Astrocyte (in vitro differentiated cells and primary cell): ENCODE measurements around the gene TDRD12. TPM values are rescaled to one million over a fixed set of nuclear protein-coding genes. Genes with fewer than 3 reads are reported as not detected.

Source experiments
- DNase-seq: peaks from one replicate; pipeline ENCODE4 v3.0.0-alpha.2; 2010; ENCODE audit warnings: low read depth
- FAIRE-seq: peaks from 2 replicates; lab custom pipeline; 2011; peaks lifted over from hg19 to GRCh38; lab: Jason Lieb, UNC
- H2AFZ ChIP-seq: 2 replicates; pipeline ENCODE4 v1.6.0; 2012; ENCODE audit warnings: low read depth, low read length, inconsistent platforms
- H3K27ac ChIP-seq: 2 replicates; pipeline ENCODE4 v1.5.1; 2011; ENCODE audit warnings: low read depth, low read length, inconsistent platforms
- H3K27me3 ChIP-seq: 2 replicates; pipeline ENCODE4 v1.6.0; 2011; ENCODE audit warnings: low read length, inconsistent platforms; ENCODE audit not compliant: insufficient read depth
- H3K36me3 ChIP-seq: 2 replicates; pipeline ENCODE4 v1.5.1; 2011; ENCODE audit warnings: low read length, inconsistent platforms; ENCODE audit not compliant: insufficient read depth
- H3K4me1 ChIP-seq: 2 replicates; pipeline ENCODE4 v1.5.1; 2011; ENCODE audit warnings: low read length, inconsistent platforms; ENCODE audit not compliant: insufficient read depth
- H3K4me2 ChIP-seq: 2 replicates; pipeline ENCODE4 v1.6.0; 2012; ENCODE audit warnings: low read length, inconsistent platforms
- H3K4me3 ChIP-seq: 2 replicates; pipeline ENCODE4 v1.5.1; 2011; ENCODE audit warnings: low read depth, mild to moderate bottlenecking, low read length, inconsistent platforms; ENCODE audit not compliant: insufficient read depth
- H3K79me2 ChIP-seq: 2 replicates; pipeline ENCODE4 v1.6.0; 2012; ENCODE audit warnings: mild to moderate bottlenecking, low read length, inconsistent platforms; ENCODE audit not compliant: insufficient read depth
- H3K9ac ChIP-seq: 2 replicates; pipeline ENCODE4 v1.6.0; 2012; ENCODE audit warnings: mild to moderate bottlenecking, low read length, inconsistent platforms
- H3K9me3 ChIP-seq: 2 replicates; pipeline ENCODE4 v1.5.1; 2012; ENCODE audit warnings: low read depth, mild to moderate bottlenecking, low read length, inconsistent platforms; ENCODE audit not compliant: insufficient read depth
- H4K20me1 ChIP-seq: 2 replicates; pipeline ENCODE4 v1.6.0; 2012; ENCODE audit warnings: low read length, inconsistent platforms; ENCODE audit not compliant: insufficient read depth
- H3K27ac Mint-ChIP-seq: one replicate; pipeline ENCODE4 v1.8.0; 2021; ENCODE audit warnings: mild to moderate bottlenecking, mixed read lengths; ENCODE audit not compliant: unreplicated experiment
- H3K27me3 Mint-ChIP-seq: one replicate; pipeline ENCODE4 v1.8.0; 2021; ENCODE audit warnings: low read depth, mixed read lengths; ENCODE audit not compliant: unreplicated experiment
- H3K36me3 Mint-ChIP-seq: one replicate; pipeline ENCODE4 v1.8.0; 2021; ENCODE audit warnings: low read depth, mixed read lengths; ENCODE audit not compliant: unreplicated experiment
- H3K4me1 Mint-ChIP-seq: one replicate; pipeline ENCODE4 v1.8.0; 2021; ENCODE audit warnings: low read depth, mixed read lengths; ENCODE audit not compliant: unreplicated experiment
- H3K4me3 Mint-ChIP-seq: one replicate; pipeline ENCODE4 v1.8.0; 2021; ENCODE audit warnings: mild to moderate bottlenecking, moderate library complexity, mixed read lengths; ENCODE audit not compliant: unreplicated experiment
- H3K9me3 Mint-ChIP-seq: one replicate; pipeline ENCODE4 v1.8.0; 2021; ENCODE audit warnings: mild to moderate bottlenecking, mixed read lengths; ENCODE audit not compliant: unreplicated experiment
- EZH2 ChIP-seq: IDR thresholded peaks from 2 replicates; pipeline ENCODE4 v1.6.1; 2012; ENCODE audit warnings: mild to moderate bottlenecking, low read length, inconsistent platforms; ENCODE audit not compliant: insufficient read depth
- total RNA-seq: library from RNA; stranded (reverse); gene quantifications from 2 replicates; pipeline ENCODE4 v1.2.1, GENCODE V29; 2021
- TF ChIP-seq, protein P1 (sequence below): IDR thresholded peaks from 2 replicates; pipeline ENCODE4 v1.5.1; 2011; ENCODE audit warnings: low read depth, mild to moderate bottlenecking, inconsistent platforms, low read length, moderate library complexity; ENCODE audit not compliant: insufficient read depth

The TDRD12 gene
- total RNA-seq, 1 donor from 2014 or later = not detected

- peaks cover 8% of the 10 kb centered on the region for H3K4me1 Mint-ChIP-seq
- Histone ChIP-seq H3K9me3 (no peaks in the 10 kb centered on the region), H3K27ac (no peak overlapping the region), H3K9ac (no peak overlapping the region), H3K27me3 (peaks cover 17% of the 10 kb centered on the region), H3K4me2 (no peak overlapping the region), H2AFZ (no peak overlapping the region), H3K79me2 (no peaks in the 10 kb centered on the region), H3K4me1 (no peaks in the 10 kb centered on the region), H4K20me1 (no peaks in the 10 kb centered on the region), H3K36me3 (no peaks in the 10 kb centered on the region), H3K4me3 (no peak overlapping the region)
- TF ChIP-seq, protein P1, sequence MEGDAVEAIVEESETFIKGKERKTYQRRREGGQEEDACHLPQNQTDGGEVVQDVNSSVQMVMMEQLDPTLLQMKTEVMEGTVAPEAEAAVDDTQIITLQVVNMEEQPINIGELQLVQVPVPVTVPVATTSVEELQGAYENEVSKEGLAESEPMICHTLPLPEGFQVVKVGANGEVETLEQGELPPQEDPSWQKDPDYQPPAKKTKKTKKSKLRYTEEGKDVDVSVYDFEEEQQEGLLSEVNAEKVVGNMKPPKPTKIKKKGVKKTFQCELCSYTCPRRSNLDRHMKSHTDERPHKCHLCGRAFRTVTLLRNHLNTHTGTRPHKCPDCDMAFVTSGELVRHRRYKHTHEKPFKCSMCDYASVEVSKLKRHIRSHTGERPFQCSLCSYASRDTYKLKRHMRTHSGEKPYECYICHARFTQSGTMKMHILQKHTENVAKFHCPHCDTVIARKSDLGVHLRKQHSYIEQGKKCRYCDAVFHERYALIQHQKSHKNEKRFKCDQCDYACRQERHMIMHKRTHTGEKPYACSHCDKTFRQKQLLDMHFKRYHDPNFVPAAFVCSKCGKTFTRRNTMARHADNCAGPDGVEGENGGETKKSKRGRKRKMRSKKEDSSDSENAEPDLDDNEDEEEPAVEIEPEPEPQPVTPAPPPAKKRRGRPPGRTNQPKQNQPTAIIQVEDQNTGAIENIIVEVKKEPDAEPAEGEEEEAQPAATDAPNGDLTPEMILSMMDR = no peak
- TF ChIP-seq EZH2 = no peak
- H3K27ac Mint-ChIP-seq = no peak overlapping the region
- H3K36me3 Mint-ChIP-seq = peaks cover 8% of the 10 kb centered on the region
- peaks cover 37% of the 10 kb centered on the region for H3K27me3 Mint-ChIP-seq
- no peak overlapping the region for H3K4me3 Mint-ChIP-seq
- peaks cover 2% of the 10 kb centered on the region for H3K9me3 Mint-ChIP-seq
- no peak for DNase-seq
- FAIRE-seq = no peak
Measured at GRCh38 chr19:32823747-32824102, 104.2 kb downstream of the TDRD12 start.

GRCh38 chr19:32824191-32824751 is 104.7 kb downstream of the TDRD12 start:
- H4K20me1 ChIP-seq = no peaks in the 10 kb centered on the region
- no peak overlapping the region for H3K4me3 ChIP-seq
- no peaks in the 10 kb centered on the region for H3K4me1 ChIP-seq
- H3K27me3 ChIP-seq = peaks cover 17% of the 10 kb centered on the region
- no peaks in the 10 kb centered on the region for H3K9me3 ChIP-seq
- H3K79me2 ChIP-seq = no peaks in the 10 kb centered on the region
- Mint-ChIP-seq H3K27me3 (peaks cover 32% of the 10 kb centered on the region), H3K36me3 (peaks cover 8% of the 10 kb centered on the region), H3K27ac (no peak overlapping the region), H3K4me3 (no peak overlapping the region), H3K4me1 (peaks cover 8% of the 10 kb centered on the region), H3K9me3 (peaks cover 2% of the 10 kb centered on the region)
- H3K9ac ChIP-seq = no peak overlapping the region
- H2AFZ ChIP-seq = no peak overlapping the region
- TF ChIP-seq, protein P1 = no peak
- TF ChIP-seq EZH2 = no peak
- no peaks in the 10 kb centered on the region for H3K36me3 ChIP-seq
- no peak overlapping the region for H3K27ac ChIP-seq
- FAIRE-seq = no peak
- H3K4me2 ChIP-seq = no peak overlapping the region
- DNase-seq = no peak

GRCh38 chr19:32824916-32825608 is 105.5 kb downstream of the TDRD12 start:
- no peaks in the 10 kb centered on the region for H3K4me1 ChIP-seq
- Mint-ChIP-seq H3K27ac (no peak overlapping the region), H3K36me3 (peaks cover 8% of the 10 kb centered on the region), H3K4me1 (peaks cover 3% of the 10 kb centered on the region), H3K9me3 (peaks cover 2% of the 10 kb centered on the region), H3K27me3 (peaks cover 27% of the 10 kb centered on the region), H3K4me3 (no peak overlapping the region)
- peak overlapping the region; percentile 22 for H3K4me2 ChIP-seq
- FAIRE-seq (no peak), DNase-seq (no peak)
- H3K79me2 ChIP-seq = no peaks in the 10 kb centered on the region
- no peak overlapping the region for H3K4me3 ChIP-seq
- TF ChIP-seq EZH2 = no peak
- TF ChIP-seq, protein P1 = no peak
- H4K20me1 ChIP-seq = no peaks in the 10 kb centered on the region
- no peak overlapping the region for H3K27ac ChIP-seq
- peak overlapping the region; percentile 4 for H2AFZ ChIP-seq
- no peaks in the 10 kb centered on the region for H3K36me3 ChIP-seq
- no peak overlapping the region for H3K9ac ChIP-seq
- no peaks in the 10 kb centered on the region for H3K9me3 ChIP-seq
- H3K27me3 ChIP-seq = peaks cover 17% of the 10 kb centered on the region
